Smooth muscle cell (in vitro differentiated cells): Measurements from ENCODE around the gene ULK3. TPM values are rescaled to one million over a fixed set of nuclear protein-coding genes. Genes with fewer than 3 reads are reported as not detected.

Experiments used
- DNase-seq: peaks from one replicate; lab custom pipeline; 2025; ENCODE audit not compliant: unreplicated experiment; lab: John Stamatoyannopoulos, UW
- H2AFZ ChIP-seq: fragments of 200-600 bp; sonication (generic); 2 replicates; pipeline ENCODE4 v1.6.0; 2016; ENCODE audit warnings: antibody characterized with exemption, low read depth, mild to moderate bottlenecking
- H3F3A ChIP-seq: fragments of 200-600 bp; sonication (generic); 2 replicates; pipeline ENCODE4 v1.6.0; 2017; ENCODE audit warnings: antibody characterized with exemption, low read depth
- H3K27ac ChIP-seq: fragments of 200-600 bp; sonication (generic); 2 replicates; pipeline ENCODE4 v1.5.1; 2016; ENCODE audit warnings: low read depth, mild to moderate bottlenecking
- H3K27me3 ChIP-seq: fragments of 200-600 bp; sonication (generic); 2 replicates; pipeline ENCODE4 v1.6.1; 2016; ENCODE audit warnings: low read depth, mild to moderate bottlenecking
- H3K36me3 ChIP-seq: fragments of 200-600 bp; sonication (generic); 2 replicates; pipeline ENCODE4 v1.5.1; 2016; ENCODE audit warnings: low read depth
- H3K4me1 ChIP-seq: fragments of 200-600 bp; sonication (generic); 2 replicates; pipeline ENCODE4 v1.5.1; 2016; ENCODE audit warnings: low read depth
- H3K4me2 ChIP-seq: fragments of 200-600 bp; sonication (generic); 2 replicates; pipeline ENCODE4 v1.6.0; 2016; ENCODE audit warnings: mild to moderate bottlenecking
- H3K4me3 ChIP-seq: fragments of 200-600 bp; sonication (generic); 2 replicates; pipeline ENCODE4 v1.5.1; 2016; ENCODE audit warnings: mild to moderate bottlenecking
- H3K79me2 ChIP-seq: fragments of 200-600 bp; sonication (generic); 2 replicates; pipeline ENCODE4 v1.6.0; 2016; ENCODE audit warnings: low read depth, mild to moderate bottlenecking
- H3K9ac ChIP-seq: fragments of 200-600 bp; sonication (generic); 2 replicates; pipeline ENCODE4 v1.6.0; 2016; ENCODE audit warnings: low read depth
- H3K9me3 ChIP-seq: fragments of 200-600 bp; sonication (generic); replicated peaks from 2 replicates; pipeline ENCODE4 v1.5.1; 2016; ENCODE audit warnings: low read depth
- H4K20me1 ChIP-seq: fragments of 200-600 bp; sonication (generic); 2 replicates; pipeline ENCODE4 v1.6.0; 2016; ENCODE audit warnings: low read depth
- CTCF ChIP-seq: fragments of 200-600 bp; sonication (generic); IDR thresholded peaks from 2 replicates; pipeline ENCODE4 v1.5.1; 2017; ENCODE audit warnings: borderline replicate concordance, mild to moderate bottlenecking, antibody characterized with exemption; ENCODE audit not compliant: insufficient read depth, poor library complexity, severe bottlenecking
- WGBS: methylation state at CpG from one replicate; pipeline ENCODE4 v1.1.7; 2016; ENCODE audit warnings: low lambda C conversion rate; 5-methylcytosine and 5-hydroxymethylcytosine counted together
- polyA plus RNA-seq: library from polyadenylated mRNA; unstranded; fragments of >200 nt; fragmentation: Nextera tagmentation; extraction: Ambion mirVana; gene quantifications from 2 replicates; pipeline ENCODE4 v1.2.1, GENCODE V29; 2016
- total RNA-seq: library from RNA; depleted of rRNA; stranded (reverse); fragments of >200 nt; gene quantifications from 2 replicates; pipeline ENCODE4 v1.2.3, GENCODE V29; 2014

ULK3 gene
- total and polyA plus RNA-seq, 2 experiments from 2014 or later: 14.2 to 20.8 TPM

DNA sequence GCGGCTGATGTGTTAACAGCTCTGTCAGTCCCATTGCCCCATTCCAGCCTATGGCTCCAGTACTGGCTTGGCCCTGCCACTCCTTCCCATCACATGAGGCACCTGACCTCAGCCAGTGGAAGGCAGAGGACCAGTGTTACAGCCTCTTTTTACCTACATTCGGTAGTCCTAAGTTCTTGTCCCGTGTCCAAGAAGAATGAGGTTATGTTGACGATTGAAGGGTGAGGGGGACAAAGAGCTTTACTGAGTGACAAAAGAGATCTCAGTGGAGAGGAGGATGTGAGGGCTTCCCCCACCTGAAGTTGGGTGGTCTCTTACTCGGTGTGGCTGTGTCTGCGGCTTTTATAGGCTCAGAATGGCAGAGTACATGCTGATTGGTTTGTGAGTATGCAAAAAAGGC is 39.6 kb upstream of the ULK3 start:
- Histone ChIP-seq H2AFZ (no peak overlapping the region), H3F3A (no peaks in the 10 kb centered on the region), H3K4me1 (no peaks in the 10 kb centered on the region), H3K36me3 (no peaks in the 10 kb centered on the region), H3K9me3 (no peaks in the 10 kb centered on the region), H4K20me1 (no peaks in the 10 kb centered on the region), H3K9ac (no peak overlapping the region), H3K79me2 (no peaks in the 10 kb centered on the region), H3K27ac (no peak overlapping the region), H3K27me3 (no peaks in the 10 kb centered on the region), H3K4me2 (no peak overlapping the region), H3K4me3 (no peak overlapping the region)
- DNase-seq: no peak
- no peak for TF ChIP-seq CTCF
- WGBS: 78% methylated on average over 6 of the region's 6 CpGs

DNA sequence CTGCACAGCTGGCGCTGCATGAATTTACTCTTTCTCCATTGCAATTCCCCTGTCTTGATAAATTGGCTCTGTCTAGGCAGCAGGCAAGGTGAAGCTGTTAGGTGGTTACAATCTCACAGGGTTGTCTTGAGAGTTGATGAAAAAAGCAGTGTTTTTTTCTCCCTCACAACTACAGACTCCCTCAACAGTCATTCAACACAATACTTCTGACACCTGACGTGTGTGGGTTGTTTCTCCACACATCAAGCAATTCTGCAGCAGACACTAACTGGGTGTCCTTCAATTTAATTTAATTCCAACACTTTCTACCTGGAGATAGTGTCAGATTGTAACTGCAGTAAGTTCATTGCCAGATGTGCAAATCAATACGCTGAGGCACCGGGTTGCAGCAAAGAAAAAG is 35.3 kb upstream of the ULK3 start:
- H3K36me3 ChIP-seq: no peaks in the 10 kb centered on the region
- TF ChIP-seq CTCF: no peak
- H3F3A ChIP-seq: no peaks in the 10 kb centered on the region
- H3K4me3 ChIP-seq: no peak overlapping the region
- WGBS: 93% methylated on average over 4 of the region's 4 CpGs
- peaks cover 3% of the 10 kb centered on the region for H3K4me1 ChIP-seq
- H2AFZ ChIP-seq: no peak overlapping the region
- no peak overlapping the region for H3K9ac ChIP-seq
- no peak overlapping the region for H3K4me2 ChIP-seq
- no peaks in the 10 kb centered on the region for H3K27me3 ChIP-seq
- H4K20me1 ChIP-seq: no peaks in the 10 kb centered on the region
- no peak overlapping the region for H3K27ac ChIP-seq
- no peak for DNase-seq
- H3K9me3 ChIP-seq: no peaks in the 10 kb centered on the region
- H3K79me2 ChIP-seq: no peaks in the 10 kb centered on the region

DNA sequence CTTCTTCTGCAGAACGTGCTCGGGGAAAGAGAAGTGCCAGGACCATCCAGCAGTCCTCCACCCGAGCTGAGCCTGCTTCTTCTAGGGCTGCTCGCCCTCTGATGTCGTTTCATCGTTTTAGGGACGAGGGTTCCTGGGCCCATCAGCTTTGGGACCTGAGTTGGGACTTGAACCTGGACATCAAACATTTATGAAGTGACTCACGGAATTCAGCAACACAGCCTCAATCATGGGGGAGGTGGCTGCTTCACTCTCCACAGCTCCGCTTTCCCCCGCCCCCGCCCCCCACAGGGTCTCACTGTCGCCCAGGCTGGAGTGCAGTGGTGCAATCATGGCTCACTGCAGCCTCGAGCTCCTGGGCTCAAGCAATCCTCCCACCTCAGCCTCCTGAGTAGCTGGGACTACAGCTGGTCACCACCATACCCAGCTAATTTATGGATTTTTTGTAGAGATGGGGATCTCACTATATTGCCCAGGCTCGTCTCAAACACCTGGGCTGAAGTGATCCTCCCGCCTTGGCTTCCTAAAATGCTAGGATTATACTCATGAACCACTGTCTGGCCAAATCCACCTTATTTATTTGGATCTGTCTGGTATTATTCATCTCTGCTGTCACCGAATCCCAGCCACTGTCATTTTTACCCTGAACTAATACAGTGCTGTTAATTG is 30.9 kb upstream of the ULK3 start:
- Histone ChIP-seq H3K9ac (peak overlapping the region; percentile 98), H3K79me2 (peaks cover 38% of the 10 kb centered on the region), H3K27me3 (no peaks in the 10 kb centered on the region), H3K4me2 (peak overlapping the region; percentile 100), H3F3A (no peaks in the 10 kb centered on the region), H3K4me3 (peak overlapping the region; percentile 97), H3K9me3 (no peaks in the 10 kb centered on the region), H3K4me1 (peaks cover 11% of the 10 kb centered on the region), H3K27ac (no peak overlapping the region), H2AFZ (peak overlapping the region; percentile 50), H4K20me1 (peaks cover 38% of the 10 kb centered on the region), H3K36me3 (no peaks in the 10 kb centered on the region)
- no peak for TF ChIP-seq CTCF
- WGBS: 48% methylated on average over 16 of the region's 16 CpGs
- DNase-seq: peak; percentile 28
